Measurements from ENCODE around the gene KCMF1.

The KCMF1 gene

GRCh38 chr2:84927275-84927627, 43.7 kb upstream of the KCMF1 start:
- TF ChIP-seq, protein P1, sequence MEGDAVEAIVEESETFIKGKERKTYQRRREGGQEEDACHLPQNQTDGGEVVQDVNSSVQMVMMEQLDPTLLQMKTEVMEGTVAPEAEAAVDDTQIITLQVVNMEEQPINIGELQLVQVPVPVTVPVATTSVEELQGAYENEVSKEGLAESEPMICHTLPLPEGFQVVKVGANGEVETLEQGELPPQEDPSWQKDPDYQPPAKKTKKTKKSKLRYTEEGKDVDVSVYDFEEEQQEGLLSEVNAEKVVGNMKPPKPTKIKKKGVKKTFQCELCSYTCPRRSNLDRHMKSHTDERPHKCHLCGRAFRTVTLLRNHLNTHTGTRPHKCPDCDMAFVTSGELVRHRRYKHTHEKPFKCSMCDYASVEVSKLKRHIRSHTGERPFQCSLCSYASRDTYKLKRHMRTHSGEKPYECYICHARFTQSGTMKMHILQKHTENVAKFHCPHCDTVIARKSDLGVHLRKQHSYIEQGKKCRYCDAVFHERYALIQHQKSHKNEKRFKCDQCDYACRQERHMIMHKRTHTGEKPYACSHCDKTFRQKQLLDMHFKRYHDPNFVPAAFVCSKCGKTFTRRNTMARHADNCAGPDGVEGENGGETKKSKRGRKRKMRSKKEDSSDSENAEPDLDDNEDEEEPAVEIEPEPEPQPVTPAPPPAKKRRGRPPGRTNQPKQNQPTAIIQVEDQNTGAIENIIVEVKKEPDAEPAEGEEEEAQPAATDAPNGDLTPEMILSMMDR (IDR thresholded peaks at IDR 0.05; ENCODE audit: low read depth, low read length), result no peak
- Histone ChIP-seq H3K4me1 (no peaks in the 10 kb centered on the region; the same call in 1 of the 2 replicates), H3K4me3 (ENCODE audit: low read depth, low read length) (no peak overlapping the region), H3K9me3 (no peaks in the 10 kb centered on the region), H3K27me3 (no peaks in the 10 kb centered on the region), H3K36me3 (no peaks in the 10 kb centered on the region)
- DNase-seq, result no peak

GRCh38 chr2:84931384-84931821, 39.6 kb upstream of the KCMF1 start:
- H3K36me3 ChIP-seq, result no peaks in the 10 kb centered on the region
- TF ChIP-seq, protein P1 (IDR thresholded peaks at IDR 0.05; ENCODE audit: low read depth, low read length), result no peak

GRCh38 chr2:84938194-84938879, 32.6 kb upstream of the KCMF1 start:
- TF ChIP-seq, protein P1 (IDR thresholded peaks at IDR 0.05; ENCODE audit: low read depth, low read length), result no peak
- no peaks in the 10 kb centered on the region for H3K4me1 ChIP-seq
- no peak overlapping the region for H3K4me3 ChIP-seq (ENCODE audit: low read depth, low read length)
- DNase-seq, result no peak
- no peaks in the 10 kb centered on the region for H3K27me3 ChIP-seq
- no peaks in the 10 kb centered on the region for H3K36me3 ChIP-seq
- no peaks in the 10 kb centered on the region for H3K9me3 ChIP-seq

More at GRCh38 chr2:84931384-84931821, 39.6 kb upstream of the KCMF1 start:
- DNase-seq, result no peak
- no peaks in the 10 kb centered on the region; the same call in 1 of the 2 replicates for H3K4me1 ChIP-seq
- no peak overlapping the region for H3K4me3 ChIP-seq (ENCODE audit: low read depth, low read length)
- H3K9me3 ChIP-seq, result no peaks in the 10 kb centered on the region
- H3K27me3 ChIP-seq, result no peaks in the 10 kb centered on the region

GRCh38 chr2:84939426-84940087, 31.4 kb upstream of the KCMF1 start:
- Histone ChIP-seq H3K4me1 (no peaks in the 10 kb centered on the region), H3K27me3 (no peaks in the 10 kb centered on the region), H3K9me3 (no peaks in the 10 kb centered on the region), H3K4me3 (ENCODE audit: low read depth, low read length) (no peak overlapping the region), H3K36me3 (no peaks in the 10 kb centered on the region)
- TF ChIP-seq, protein P1 (IDR thresholded peaks at IDR 0.05; ENCODE audit: low read depth, low read length), result no peak
- no peak for DNase-seq

DNA sequence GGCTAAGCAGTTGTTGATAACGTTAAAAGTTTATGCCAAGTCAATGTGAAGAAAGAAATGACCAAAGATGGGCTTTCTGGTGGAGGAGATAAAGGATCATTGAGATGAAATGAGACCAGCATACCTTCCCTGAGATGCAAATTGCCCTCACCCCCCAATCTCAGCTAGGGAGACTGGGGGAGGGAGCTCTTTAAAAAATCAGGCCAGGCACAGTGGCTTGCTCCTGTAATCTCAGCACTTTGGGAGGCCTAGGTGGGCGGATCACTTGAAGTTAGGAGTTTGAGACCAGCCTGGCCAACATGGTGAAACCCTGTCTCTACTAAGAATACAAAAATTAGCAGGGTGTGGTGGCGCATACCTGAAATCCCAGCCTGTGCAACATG, 30.9 kb upstream of the KCMF1 start:
- Histone ChIP-seq H3K4me1 (no peaks in the 10 kb centered on the region), H3K27me3 (no peaks in the 10 kb centered on the region), H3K36me3 (no peaks in the 10 kb centered on the region), H3K9me3 (no peaks in the 10 kb centered on the region), H3K4me3 (ENCODE audit: low read depth, low read length) (no peak overlapping the region)
- TF ChIP-seq, protein P1 (IDR thresholded peaks at IDR 0.05; ENCODE audit: low read depth, low read length), result no peak
- DNase-seq, result no peak

- Histone ChIP-seq H3K36me3 (no peaks in the 10 kb centered on the region), H3K4me3 (ENCODE audit: low read depth, low read length) (no peak overlapping the region), H3K9me3 (no peaks in the 10 kb centered on the region), H3K4me1 (no peaks in the 10 kb centered on the region), H3K27me3 (no peaks in the 10 kb centered on the region)
- DNase-seq, result no peak
- TF ChIP-seq, protein P1 (IDR thresholded peaks at IDR 0.05; ENCODE audit: low read depth, low read length), result no peak
Measured at GRCh38 chr2:84940831-84941412, 30.0 kb upstream of the KCMF1 start.

Measured in BE2C (cell line).